Activated CD8-positive, alpha-beta memory T cell treated with anti-CD3 and anti-CD28 coated beads, Interleukin-2, amount 10 ng/mL, durations not matched to agents 7 days and 5 days (primary cell): ENCODE measurements around the gene SUMO2. TPM values are rescaled to one million over a fixed set of nuclear protein-coding genes. Genes with fewer than 3 reads are reported as not detected.
"Not testable (repeated sequence)": the region's sequence is repeated elsewhere in the genome, so short reads cannot be mapped to it uniquely, and the experiment has no call there.

ENCODE experiments used
- ATAC-seq: fragments of 150-1000 bp; cut with Tn5 transposase; one replicate; pipeline ENCODE4 v1.10.0; 2021; ENCODE audit warnings: moderate library complexity
- CTCF ChIA-PET: fragments of 350-600 bp; sonication (Branson Sonifier 250); formaldehyde crosslinking; loops from one replicate; lab custom pipeline; 2021; ENCODE audit warnings: antibody characterized with exemption; lab: Charles Lee
- DNase-seq: peaks from one replicate; pipeline ENCODE4 v3.0.0-alpha.2; 2020
- H3K27ac Mint-ChIP-seq: one replicate; pipeline ENCODE4 v1.8.0; 2021; ENCODE audit warnings: mild to moderate bottlenecking, mixed read lengths
- H3K27me3 Mint-ChIP-seq: one replicate; pipeline ENCODE4 v1.8.0; 2021; ENCODE audit warnings: mixed read lengths
- H3K36me3 Mint-ChIP-seq: one replicate; pipeline ENCODE4 v1.8.0; 2021; ENCODE audit warnings: mild to moderate bottlenecking, mixed read lengths
- H3K4me1 Mint-ChIP-seq: one replicate; pipeline ENCODE4 v1.8.0; 2021; ENCODE audit warnings: mixed read lengths
- H3K4me3 Mint-ChIP-seq: one replicate; pipeline ENCODE4 v1.8.0; 2021; ENCODE audit warnings: mild to moderate bottlenecking, moderate library complexity, mixed read lengths
- H3K9me3 Mint-ChIP-seq: one replicate; pipeline ENCODE4 v1.8.0; 2022; ENCODE audit warnings: low read depth, mixed read lengths
- total RNA-seq, 2 experiments: library from RNA; stranded (reverse); gene quantifications; one replicate each; pipeline ENCODE4 v1.2.3, GENCODE V29; 2021

The SUMO2 gene
- total RNA-seq, 2 experiments from 2014 or later = 469 to 639 TPM

DNA sequence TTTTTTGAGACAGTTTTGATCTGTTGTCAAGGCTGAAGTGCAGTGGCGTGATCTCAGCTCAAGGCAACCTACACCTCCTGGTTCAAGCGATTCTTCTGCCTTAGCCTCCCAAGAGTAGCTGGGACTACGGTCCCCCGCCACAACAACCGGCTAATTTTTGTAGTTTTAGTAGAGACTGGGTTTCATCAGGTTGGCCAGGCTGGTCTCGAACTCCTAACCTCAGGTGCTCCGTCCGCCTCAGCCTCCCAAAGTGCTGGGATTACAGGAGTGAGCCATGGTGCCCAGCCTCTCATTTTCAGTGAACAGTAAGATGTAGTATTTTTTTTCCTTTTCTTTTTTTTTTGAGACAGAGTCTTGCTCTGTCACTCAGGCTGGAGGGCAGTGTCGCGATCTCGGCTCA is 7.8 kb downstream of the SUMO2 start:
- ATAC-seq = no peak
- Mint-ChIP-seq H3K4me1 (peaks cover 46% of the 10 kb centered on the region), H3K4me3 (no peak overlapping the region), H3K27ac (no peak overlapping the region), H3K36me3 (peaks cover 52% of the 10 kb centered on the region), H3K9me3 (no peaks in the 10 kb centered on the region), H3K27me3 (no peaks in the 10 kb centered on the region)
- CTCF ChIA-PET = interaction anchor here (1.0 to 18.5 kb wide), 6 partner anchors 14 to 68 kb away, joined by 3 to 217 read pairs (median 4); partner anchors contain the start of genes ARMC7 and NUP85
- DNase-seq = no peak

DNA sequence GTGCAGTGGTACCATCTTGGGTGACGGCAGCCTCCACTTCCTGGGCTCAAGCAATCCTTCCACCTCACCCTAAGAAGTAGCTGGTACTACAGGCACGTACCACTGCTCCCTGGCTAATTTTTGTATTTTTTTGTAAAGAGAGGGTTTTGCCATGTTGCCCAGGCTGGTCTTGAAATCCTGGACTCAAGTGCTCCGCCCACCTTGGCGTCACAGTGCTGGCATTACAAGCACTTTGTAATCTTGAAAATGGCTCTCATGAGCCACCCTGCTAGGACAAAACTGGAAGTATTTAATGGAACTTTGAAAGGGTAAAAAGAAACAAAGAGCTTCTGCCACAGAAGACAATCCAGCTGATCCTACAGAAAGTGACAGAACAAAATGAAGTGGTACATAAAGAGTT is 9.2 kb downstream of the SUMO2 start:
- Mint-ChIP-seq H3K27me3 (no peaks in the 10 kb centered on the region), H3K27ac (no peak overlapping the region)

DNA sequence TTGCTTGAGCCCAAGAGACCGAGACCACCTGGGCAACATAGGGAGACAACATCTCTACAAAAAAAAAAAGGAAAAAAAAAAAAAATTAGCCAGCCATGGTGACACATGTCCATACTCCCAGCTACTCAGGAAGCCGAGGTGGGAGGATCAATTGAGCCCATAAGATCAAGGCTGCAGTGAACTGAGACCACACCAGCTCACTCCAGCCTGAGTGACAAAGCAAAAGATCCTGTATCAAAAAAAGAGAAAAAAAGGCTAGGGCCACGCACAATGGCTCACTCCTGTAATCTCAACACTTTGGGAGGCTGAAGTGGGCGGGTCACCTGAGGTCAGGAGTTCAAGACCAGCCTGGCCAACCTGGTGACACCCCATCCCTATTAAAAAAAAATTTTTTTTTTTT is 13.8 kb downstream of the SUMO2 start:
- Mint-ChIP-seq H3K4me3 (no peak overlapping the region), H3K36me3 (peaks cover 30% of the 10 kb centered on the region), H3K27ac (no peak overlapping the region)

More for the DNA sequence above, 9.2 kb downstream of the SUMO2 start:
- peaks cover 42% of the 10 kb centered on the region for H3K36me3 Mint-ChIP-seq
- DNase-seq = no peak
- peaks cover 32% of the 10 kb centered on the region for H3K4me1 Mint-ChIP-seq
- no peak for ATAC-seq
- no peaks in the 10 kb centered on the region for H3K9me3 Mint-ChIP-seq
- CTCF ChIA-PET = interaction anchor here (0.7 to 18.5 kb wide), 12 partner anchors 8 to 212 kb away, joined by 3 to 217 read pairs (median 5); partner anchors contain the start of genes ARMC7, NT5C, NUP85 and SUMO2
- H3K4me3 Mint-ChIP-seq = no peak overlapping the region

DNA sequence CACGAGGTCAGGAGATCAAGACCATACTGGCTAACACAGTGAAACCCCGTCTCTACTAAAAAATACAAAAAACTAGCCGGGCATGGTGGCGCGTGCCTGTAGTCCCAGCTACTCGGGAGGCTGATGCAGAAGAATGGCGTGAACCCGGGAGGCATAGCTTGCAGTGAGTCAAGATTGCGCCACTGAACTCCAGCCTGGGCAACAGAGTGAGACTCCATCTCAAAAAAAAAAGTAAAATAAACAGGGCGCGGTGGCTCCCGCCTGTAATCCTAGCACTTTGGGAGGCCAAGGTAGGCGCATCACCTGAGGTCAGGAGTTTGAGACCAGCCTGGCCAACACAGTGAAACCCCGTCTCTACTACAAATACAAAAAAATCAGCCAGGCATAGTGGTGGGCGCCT is 18.2 kb downstream of the SUMO2 start:
- DNase-seq, H3K4me1 Mint-ChIP-seq, ATAC-seq, H3K27me3 Mint-ChIP-seq, H3K9me3 Mint-ChIP-seq, H3K4me3 Mint-ChIP-seq, H3K27ac Mint-ChIP-seq: not testable (repeated sequence)
- H3K36me3 Mint-ChIP-seq = peaks cover 18% of the 10 kb centered on the region
- CTCF ChIA-PET = interaction anchor here (0.9 to 18.5 kb wide), 3 partner anchors 9 to 52 kb away, joined by 3 to 217 read pairs (median 3); partner anchors contain the start of genes ARMC7 and NT5C

More for the DNA sequence above, 13.8 kb downstream of the SUMO2 start:
- DNase-seq (no peak), ATAC-seq (no peak)
- peaks cover 18% of the 10 kb centered on the region for H3K4me1 Mint-ChIP-seq
- no peaks in the 10 kb centered on the region for H3K27me3 Mint-ChIP-seq
- no peaks in the 10 kb centered on the region for H3K9me3 Mint-ChIP-seq
- CTCF ChIA-PET = interaction anchor here (0.7 to 18.5 kb wide), 4 partner anchors 20 to 464 kb away, joined by 4 to 217 read pairs (median 14); partner anchors contain the start of genes ARMC7 and NT5C

DNA sequence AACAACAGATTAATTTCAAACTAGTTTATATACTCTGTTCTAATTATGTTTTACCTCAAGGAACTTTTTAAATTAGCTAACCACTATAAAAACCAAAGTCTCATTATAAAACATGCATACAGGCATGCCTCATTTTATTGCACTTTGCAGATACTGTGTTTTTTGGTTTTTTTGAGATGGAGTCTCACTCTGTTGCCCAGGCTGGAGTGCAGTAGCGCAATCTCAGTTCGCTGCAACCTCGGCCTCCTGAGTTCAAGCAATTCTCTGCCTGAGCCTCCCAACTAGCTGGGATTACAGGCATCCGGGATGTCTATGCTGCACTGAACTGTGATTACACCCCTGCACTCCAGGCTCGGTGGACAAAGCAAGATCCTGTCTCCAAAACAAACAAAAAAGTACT is 19.7 kb downstream of the SUMO2 start:
- Mint-ChIP-seq H3K9me3 (no peaks in the 10 kb centered on the region), H3K36me3 (peaks cover 18% of the 10 kb centered on the region), H3K27ac (no peak overlapping the region), H3K27me3 (no peaks in the 10 kb centered on the region), H3K4me3 (no peak overlapping the region), H3K4me1 (no peaks in the 10 kb centered on the region)
- ATAC-seq (no peak), DNase-seq (no peak)
- CTCF ChIA-PET = interaction anchor here (1.5 kb wide), 1 partner anchor 9 kb away, joined by 6 read pairs; no protein-coding TSS in a partner anchor

DNA sequence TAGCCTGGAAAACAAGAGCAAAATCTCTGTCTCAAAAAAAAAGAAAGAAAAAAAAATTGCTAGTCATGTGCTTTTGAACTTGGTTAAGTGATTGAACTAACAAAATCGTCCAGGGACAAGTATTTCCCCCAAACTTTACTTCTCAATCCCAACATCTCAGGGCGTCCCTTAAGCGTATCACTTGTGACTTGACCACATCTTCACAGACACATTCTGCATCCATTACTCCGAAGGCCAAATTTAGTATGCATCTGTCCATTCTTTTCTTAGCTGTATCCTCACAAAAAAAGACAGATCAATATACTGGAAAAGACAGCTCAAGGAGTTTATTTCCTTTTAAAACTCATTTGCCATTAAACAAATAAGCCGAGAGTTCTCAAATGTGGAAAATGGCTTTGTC is 22.5 kb downstream of the SUMO2 start:
- CTCF ChIA-PET = interaction anchor here (1.1 kb wide), 1 partner anchor 28 kb away, joined by 3 read pairs; the partner anchor contains the start of gene NT5C

DNA sequence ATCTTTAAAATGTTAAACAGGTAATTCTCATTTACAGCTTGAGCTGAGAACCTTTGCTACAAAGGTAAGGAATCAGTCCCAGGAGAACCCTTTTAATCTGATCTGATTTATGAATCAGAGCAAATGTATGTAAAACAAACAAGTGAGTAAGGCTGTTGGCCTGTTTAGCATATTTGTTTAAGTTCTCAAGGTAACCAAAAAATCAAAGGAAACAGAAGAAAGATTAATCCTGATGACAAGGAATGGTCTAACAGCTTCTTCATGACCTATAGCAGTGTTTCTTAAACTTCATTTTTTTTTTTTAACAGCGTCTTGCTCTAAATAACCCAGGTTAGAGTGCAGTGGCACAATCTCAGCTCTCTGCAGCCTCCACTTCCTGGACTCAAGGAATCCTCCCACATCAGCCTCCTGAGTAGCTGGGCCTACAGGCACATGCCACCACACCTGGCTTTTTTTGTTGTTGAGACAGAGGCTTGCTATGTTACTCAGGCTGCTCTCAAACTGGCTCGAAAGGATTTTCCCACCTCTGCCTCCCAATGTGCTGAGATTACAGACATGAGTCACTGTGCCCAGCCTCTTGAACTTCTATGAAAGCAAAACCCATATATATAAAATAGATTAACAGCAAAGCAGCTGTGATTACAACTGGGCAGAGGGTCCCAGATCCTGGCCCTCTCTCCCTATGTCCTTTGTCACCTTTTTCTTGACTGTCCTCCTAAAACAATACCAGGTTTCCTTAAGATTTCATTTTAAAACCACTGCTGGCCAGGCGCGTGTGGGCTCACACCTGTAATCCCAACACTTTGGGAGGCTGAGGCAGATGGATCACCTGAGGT is 23.3 kb downstream of the SUMO2 start:
- ATAC-seq = no peak
- peaks cover 12% of the 10 kb centered on the region for H3K4me1 Mint-ChIP-seq
- CTCF ChIA-PET = interaction anchor here (1.2 kb wide), 1 partner anchor 9 kb away, joined by 8 read pairs; no protein-coding TSS in a partner anchor
- no peak overlapping the region for H3K4me3 Mint-ChIP-seq
- peaks cover 14% of the 10 kb centered on the region for H3K36me3 Mint-ChIP-seq
- H3K9me3 Mint-ChIP-seq = no peaks in the 10 kb centered on the region
- peak overlapping the region; percentile 19 for H3K27ac Mint-ChIP-seq
- no peaks in the 10 kb centered on the region for H3K27me3 Mint-ChIP-seq
- DNase-seq = no peak

More for the DNA sequence above, 22.5 kb downstream of the SUMO2 start:
- Mint-ChIP-seq H3K27ac (no peak overlapping the region), H3K4me1 (peaks cover 5% of the 10 kb centered on the region), H3K27me3 (no peaks in the 10 kb centered on the region), H3K36me3 (peaks cover 14% of the 10 kb centered on the region), H3K4me3 (no peak overlapping the region), H3K9me3 (no peaks in the 10 kb centered on the region)
- no peak for DNase-seq
- no peak for ATAC-seq

DNA sequence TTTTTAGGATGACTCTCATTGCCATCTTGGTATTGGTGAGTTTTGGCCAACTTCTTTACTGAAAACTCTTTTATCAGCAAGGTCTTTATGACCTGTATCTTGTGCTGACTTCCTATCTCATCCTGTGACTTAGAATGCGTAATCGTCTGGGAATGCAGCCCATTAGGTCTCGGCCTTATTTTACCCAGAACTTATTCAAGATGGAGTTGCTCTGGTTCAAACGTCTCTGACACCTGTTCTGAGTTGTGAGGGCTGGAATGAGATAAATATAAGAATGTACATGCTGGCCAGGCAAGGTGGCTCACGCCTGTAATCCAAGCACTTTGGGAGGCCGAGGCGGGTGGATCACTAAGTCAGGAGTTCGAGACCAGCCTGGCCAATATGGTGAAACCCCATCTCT is 24.3 kb downstream of the SUMO2 start:
- peaks cover 12% of the 10 kb centered on the region for H3K4me1 Mint-ChIP-seq
- H3K4me3 Mint-ChIP-seq, H3K9me3 Mint-ChIP-seq, H3K27me3 Mint-ChIP-seq, DNase-seq, H3K27ac Mint-ChIP-seq, ATAC-seq: not testable (repeated sequence)
- H3K36me3 Mint-ChIP-seq = peaks cover 14% of the 10 kb centered on the region
- CTCF ChIA-PET = interaction anchor here (0.7 to 1.2 kb wide), 2 partner anchors 8 to 11 kb away, joined by 4 to 8 read pairs; no protein-coding TSS in a partner anchor

DNA sequence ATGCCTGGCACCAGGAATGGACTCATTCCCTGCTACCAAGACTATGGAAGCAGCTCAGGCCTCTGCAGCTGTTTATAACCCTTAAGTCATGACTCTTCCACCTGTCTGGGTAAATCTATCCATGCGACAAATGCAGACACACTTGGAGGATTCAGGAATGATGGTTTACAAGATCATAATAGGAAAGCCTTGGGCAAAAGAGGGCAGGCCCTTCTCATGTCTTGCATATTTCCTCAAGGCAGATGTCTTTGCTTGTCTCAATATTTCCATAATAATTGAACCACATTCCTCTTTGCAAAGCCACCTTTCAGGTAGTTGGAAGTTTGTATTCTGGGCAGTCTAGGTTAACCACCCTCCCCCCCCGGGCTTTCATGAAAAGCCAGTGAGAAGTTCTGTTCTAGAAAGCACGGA is 27.6 kb downstream of the SUMO2 start:
- H3K4me3 Mint-ChIP-seq = peak overlapping the region; percentile 98
- CTCF ChIA-PET = interaction anchor here (1.0 to 2.6 kb wide), 5 partner anchors 16 to 47 kb away, joined by 3 to 14 read pairs (median 8); no protein-coding TSS in a partner anchor
- H3K36me3 Mint-ChIP-seq = peaks cover 24% of the 10 kb centered on the region

DNA sequence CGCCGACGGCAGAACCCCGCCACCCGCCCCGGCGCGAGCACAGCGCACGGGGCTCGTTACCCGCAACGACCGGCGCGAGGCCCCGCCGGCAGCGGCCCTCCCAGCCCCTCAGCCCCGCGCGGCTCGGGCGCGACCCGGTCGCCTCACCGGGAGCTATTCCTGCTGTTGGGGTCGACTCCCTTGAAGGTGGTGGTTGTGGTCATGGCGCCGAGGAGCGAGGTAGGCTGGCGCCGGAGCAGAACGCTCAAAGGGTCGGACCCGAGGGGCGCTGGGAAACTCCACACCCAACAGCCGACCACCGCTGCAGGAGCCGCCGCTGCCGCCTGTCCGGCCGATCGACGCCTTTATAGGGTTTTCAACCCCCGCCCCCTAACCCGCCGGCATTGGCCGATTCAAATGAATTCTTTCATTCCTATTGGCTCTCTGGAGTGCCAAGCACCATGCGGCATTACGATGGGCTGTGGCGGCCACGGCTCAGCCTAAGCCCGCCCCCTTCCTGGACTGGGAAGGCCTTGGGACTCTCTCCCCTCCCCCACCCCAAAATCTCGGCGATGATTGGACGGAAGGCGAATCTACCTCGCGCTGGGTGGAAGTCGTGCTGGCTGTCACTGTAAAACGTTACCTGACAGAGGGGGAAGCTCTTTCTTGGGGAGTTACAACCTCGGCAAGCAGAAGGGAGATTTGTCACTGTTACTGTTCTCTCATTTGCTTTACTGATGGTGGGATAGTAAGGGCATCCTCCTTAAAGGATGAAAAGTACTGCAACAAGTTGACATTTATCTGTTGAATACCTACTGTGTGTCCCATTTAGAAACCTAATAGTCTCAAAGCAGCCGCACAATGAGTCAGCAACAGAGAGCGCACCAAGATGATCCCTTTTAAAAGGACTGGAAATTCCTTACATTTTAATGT is 28.3 kb downstream of the SUMO2 start, which contains the start of gene JPT1:
TSS of gene JPT1 (minus strand) at position 318 of the 912 bp plus-strand sequence. CDS start at position 203, 115 bp downstream.
- CTCF ChIA-PET = interaction anchor here (0.5 to 2.6 kb wide), 7 partner anchors 9 to 47 kb away, joined by 3 to 14 read pairs (median 6); no protein-coding TSS in a partner anchor
- peak within 1 kb of the TSS; percentile 98 for H3K4me3 Mint-ChIP-seq
- H3K9me3 Mint-ChIP-seq = no peaks in the 10 kb centered on the region
- DNase-seq = peak; percentile 100
- H3K4me1 Mint-ChIP-seq = peaks cover 36% of the 10 kb centered on the region
- H3K27me3 Mint-ChIP-seq = no peaks in the 10 kb centered on the region
- H3K36me3 Mint-ChIP-seq = peaks cover 26% of the 10 kb centered on the region
- ATAC-seq = peak; percentile 96
- peak within 1 kb of the TSS; percentile 90 for H3K27ac Mint-ChIP-seq

More for the DNA sequence above, 27.6 kb downstream of the SUMO2 start:
- H3K9me3 Mint-ChIP-seq = no peaks in the 10 kb centered on the region
- ATAC-seq (no peak), DNase-seq (no peak)
- peaks cover 31% of the 10 kb centered on the region for H3K4me1 Mint-ChIP-seq
- H3K27ac Mint-ChIP-seq = peak overlapping the region; percentile 88
- no peaks in the 10 kb centered on the region for H3K27me3 Mint-ChIP-seq

DNA sequence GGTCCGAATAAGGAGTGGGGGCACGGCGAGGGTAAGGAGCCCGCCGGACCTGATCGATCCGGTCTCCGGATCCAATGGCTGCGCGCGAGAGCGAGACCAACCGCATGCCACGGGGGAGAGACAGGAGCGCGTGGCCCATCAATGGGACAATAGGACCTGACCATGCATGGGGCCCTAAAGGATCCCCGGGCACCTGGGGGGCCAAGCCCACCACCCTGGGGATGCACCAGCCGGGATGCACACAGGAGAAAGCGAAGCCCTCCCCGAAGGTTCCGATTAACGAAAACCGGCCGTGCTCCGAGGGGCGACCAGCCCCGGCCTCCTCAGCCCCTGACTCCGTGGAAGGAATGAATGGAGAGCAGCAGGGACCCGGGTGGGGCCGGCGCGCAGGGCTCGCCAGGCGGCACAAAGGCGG is 29.0 kb downstream of the SUMO2 start:
- no peaks in the 10 kb centered on the region for H3K27me3 Mint-ChIP-seq
- peaks cover 26% of the 10 kb centered on the region for H3K36me3 Mint-ChIP-seq
- H3K4me1 Mint-ChIP-seq = peaks cover 38% of the 10 kb centered on the region
- peak overlapping the region; percentile 90 for H3K27ac Mint-ChIP-seq
- DNase-seq (peak; percentile 71), ATAC-seq (peak; percentile 16)
- CTCF ChIA-PET = interaction anchor here (0.5 to 2.6 kb wide), 5 partner anchors 9 to 48 kb away, joined by 3 to 14 read pairs (median 8); no protein-coding TSS in a partner anchor
- H3K4me3 Mint-ChIP-seq = peak overlapping the region; percentile 98
- no peaks in the 10 kb centered on the region for H3K9me3 Mint-ChIP-seq
